T-cell (primary cell): Measurements from ENCODE around the gene TOGARAM1. TPM values are rescaled to one million over a fixed set of nuclear protein-coding genes. Genes with fewer than 3 reads are reported as not detected.

Experiments used
- ATAC-seq, 4 experiments: fragments of 200-7000 bp in 3 of 4; fragments of 150-1000 bp in 1 of 4; cut with Tn5 transposase; replicated peaks in 1 of 4; 1 replicate in 3 of 4; 2 replicates in 1 of 4; pipeline ENCODE4 v1.10.0; 2021; ENCODE audit warnings: moderate library complexity in 3 of 4, mild to moderate bottlenecking in 2 of 4, moderate number of reproducible peaks in 1 of 4
- CTCF ChIA-PET, 2 donors: fragments of 300-600 bp; sonication (Branson Sonifier 250); formaldehyde crosslinking; loops; one replicate each; lab custom pipeline; 2022; ENCODE audit warnings: antibody characterized with exemption in 2 of 2; lab: Charles Lee
- POLR2A ChIA-PET, 2 donors: fragments of 300-600 bp; sonication (Branson Sonifier 250); formaldehyde crosslinking; loops; one replicate each; lab custom pipeline; 2022; ENCODE audit warnings: antibody characterized with exemption in 2 of 2; lab: Charles Lee
- DNase-seq, 35 experiments: peaks; one replicate each; pipeline versions ENCODE4 v3.0.0 to v3.0.0-alpha.2; 2013 to 2023
- H3K27ac ChIP-seq: one replicate; pipeline ENCODE4 v1.5.1; 2013; ENCODE audit warnings: low read length
- H3K27me3 ChIP-seq, 2 experiments: replicated peaks in 1 of 2; 1 replicate in 1 of 2; 2 replicates in 1 of 2; pipeline versions ENCODE4 v1.6.1 to v1.7.0; 2013; ENCODE audit warnings: low read length in 1 of 2, mixed read lengths in 1 of 2; ENCODE audit not compliant: control insufficient read depth in 2 of 2, insufficient read depth in 2 of 2; ENCODE audit errors: extremely low read depth in 1 of 2
- H3K36me3 ChIP-seq, 2 donors: 1 replicate in 1 of 2; 2 replicates in 1 of 2; pipeline versions ENCODE4 v1.6.1 to v1.7.0; 2013; ENCODE audit warnings: low read length in 1 of 2; ENCODE audit not compliant: control insufficient read depth in 2 of 2, insufficient read depth in 1 of 2; ENCODE audit errors: extremely low read depth in 1 of 2
- H3K4me1 ChIP-seq, 2 experiments: 1 replicate in 1 of 2; 2 replicates in 1 of 2; pipeline versions ENCODE4 v1.6.1 to v1.7.0; 2013; ENCODE audit warnings: low read length in 2 of 2, mixed read lengths in 1 of 2; ENCODE audit not compliant: insufficient read depth in 2 of 2, control insufficient read depth in 1 of 2; ENCODE audit errors: extremely low read depth in 1 of 2
- H3K4me3 ChIP-seq, 2 donors: 1 replicate in 1 of 2; 2 replicates in 1 of 2; pipeline versions ENCODE4 v1.5.1 to v1.7.0; 2013; ENCODE audit warnings: mild to moderate bottlenecking in 2 of 2, low read length in 1 of 2, moderate library complexity in 1 of 2; ENCODE audit not compliant: control insufficient read depth in 1 of 2; ENCODE audit errors: extremely low read depth in 1 of 2
- H3K9me3 ChIP-seq: 2 replicates; pipeline ENCODE4 v1.7.0; 2013
- H3K27ac Mint-ChIP-seq, 2 donors: one replicate each; pipeline ENCODE4 v1.8.0; 2020 to 2021; ENCODE audit warnings: mild to moderate bottlenecking in 2 of 2, mixed read lengths in 2 of 2
- H3K27me3 Mint-ChIP-seq, 2 donors: one replicate each; pipeline ENCODE4 v1.8.0; 2021 to 2022; ENCODE audit warnings: mixed read lengths in 2 of 2
- H3K36me3 Mint-ChIP-seq: one replicate; pipeline ENCODE4 v1.8.0; 2021; ENCODE audit warnings: mixed read lengths
- H3K4me1 Mint-ChIP-seq, 3 donors: one replicate each; pipeline ENCODE4 v1.8.0; 2020 to 2022; ENCODE audit warnings: mixed read lengths in 3 of 3, mild to moderate bottlenecking in 1 of 3
- H3K4me3 Mint-ChIP-seq, 3 donors: one replicate each; pipeline ENCODE4 v1.8.0; 2020 to 2022; ENCODE audit warnings: mild to moderate bottlenecking in 3 of 3, mixed read lengths in 3 of 3, moderate library complexity in 3 of 3
- H3K9me3 Mint-ChIP-seq, 3 donors: one replicate each; pipeline ENCODE4 v1.8.0; 2020 to 2022; ENCODE audit warnings: mixed read lengths in 3 of 3
- WGBS: methylation state at CpG from one replicate; pipeline ENCODE4 v1.1.5; 2013; ENCODE audit warnings: missing lambda C conversion rate; ENCODE audit not compliant: insufficient coverage; 5-methylcytosine and 5-hydroxymethylcytosine counted together
- total RNA-seq, 35 experiments: library from RNA in 6 of 35; stranded (reverse) in 6 of 35; fragments of 120-200 nt in 1 of 35; gene quantifications; one replicate each; pipeline versions ENCODE4 v1.2.1 to v1.2.4 and lab custom pipeline; 2013 to 2026

The TOGARAM1 gene
- total RNA-seq, 5 donors from 2014 or later (not counting 1 experiment from before 2014, with no cell fraction given): 10.9 to 17.1 (median 11.1) TPM

DNA sequence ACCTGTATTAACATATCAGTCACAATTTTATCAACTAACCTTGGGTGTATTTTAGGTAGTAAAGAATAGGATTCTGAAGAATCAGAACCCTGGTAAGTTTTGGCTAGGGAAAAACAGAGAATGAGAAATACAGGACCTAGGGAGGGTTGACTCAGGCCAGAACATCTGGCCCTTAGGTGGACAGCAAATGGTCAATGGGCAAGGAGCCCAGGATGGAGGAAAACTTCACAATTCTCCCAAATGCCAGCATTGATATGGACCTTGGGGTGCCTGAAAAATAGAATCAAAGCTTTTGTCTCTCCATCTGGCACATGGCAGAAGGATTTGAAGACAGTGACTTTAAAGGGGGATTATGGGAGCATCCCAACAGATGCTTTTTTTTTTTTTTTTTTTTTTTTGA is 89.2 kb downstream of the TOGARAM1 start:
- no peaks in the 10 kb centered on the region for H3K27me3 Mint-ChIP-seq
- H3K4me1 Mint-ChIP-seq: no peaks in the 10 kb centered on the region
- Histone ChIP-seq H3K27ac (no peak overlapping the region), H3K4me1 (no peaks in the 10 kb centered on the region), H3K9me3 (no peaks in the 10 kb centered on the region), H3K27me3 (no peaks in the 10 kb centered on the region), H3K4me3 (no peak overlapping the region), H3K36me3 (peaks cover 0 to 12% of the 10 kb centered on the region in 2 donors)
- no peak overlapping the region for H3K4me3 Mint-ChIP-seq
- ChIA-PET POLR2A (no interaction called here), CTCF (no interaction called here)
- H3K36me3 Mint-ChIP-seq: peaks cover 43% of the 10 kb centered on the region
- peaks cover 0 to under 1% (median 0%) of the 10 kb centered on the region in 3 donors for H3K9me3 Mint-ChIP-seq
- DNase-seq (no peak), ATAC-seq (no peak)
- no peak overlapping the region for H3K27ac Mint-ChIP-seq

- WGBS: no CpG with 5 or more reads among the region's 4 CpGs
- peaks cover 2% of the 10 kb centered on the region for H3K9me3 ChIP-seq
- peaks cover 44% of the 10 kb centered on the region for H3K36me3 Mint-ChIP-seq
- H3K27me3 ChIP-seq: no peaks in the 10 kb centered on the region
- peaks cover 0 to 8% (median 0%) of the 10 kb centered on the region in 3 donors for H3K9me3 Mint-ChIP-seq
- H3K4me1 ChIP-seq: no peaks in the 10 kb centered on the region
- POLR2A ChIA-PET: no interaction called here
- H3K36me3 ChIP-seq: peaks cover 0 to 12% of the 10 kb centered on the region in 2 donors
- no peak overlapping the region for H3K27ac ChIP-seq
- ATAC-seq (no peak), DNase-seq (no peak)
- H3K4me1 Mint-ChIP-seq: no peaks in the 10 kb centered on the region
- H3K27ac Mint-ChIP-seq: no peak overlapping the region
- CTCF ChIA-PET: interaction anchor here in 1 of 2 donors (1.0 kb wide), 1 partner anchor 155 kb away, joined by 3 read pairs; a partner anchor contains a TSS
- H3K27me3 Mint-ChIP-seq: no peaks in the 10 kb centered on the region
- H3K4me3 Mint-ChIP-seq: no peak overlapping the region
- H3K4me3 ChIP-seq: no peak overlapping the region
Observed at GRCh38 chr14:45051896-45052295, 89.9 kb downstream of the TOGARAM1 start.

GRCh38 chr14:45057349-45057748 is 95.4 kb downstream of the TOGARAM1 start:
- peaks cover 54% of the 10 kb centered on the region for H3K36me3 Mint-ChIP-seq

DNA sequence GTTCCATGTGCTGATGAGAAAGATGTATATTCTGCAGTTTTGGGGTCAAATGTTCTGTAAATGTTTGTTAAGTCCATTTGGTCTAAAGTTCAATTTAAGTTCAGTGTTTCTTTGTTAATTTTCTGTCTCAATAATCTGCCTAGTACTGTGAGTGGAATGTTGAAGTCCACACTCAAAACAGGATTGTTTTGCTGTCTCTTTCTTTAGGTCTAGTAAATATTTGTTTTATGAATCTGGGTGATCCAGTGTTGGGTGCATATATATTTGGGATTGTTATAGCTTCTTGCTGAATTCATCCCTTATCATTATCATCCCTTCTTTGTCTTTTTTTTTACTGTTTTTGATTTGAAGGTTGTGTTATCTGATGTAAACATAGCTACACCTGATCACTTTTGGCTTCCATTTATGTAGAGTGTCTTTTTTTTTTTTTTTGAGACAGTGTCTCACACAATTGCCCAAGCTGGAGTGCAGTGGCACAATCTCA is 95.9 kb downstream of the TOGARAM1 start:
- Mint-ChIP-seq H3K36me3 (peaks cover 54% of the 10 kb centered on the region), H3K9me3 (peaks cover 0 to 8% (median 0%) of the 10 kb centered on the region in 3 donors), H3K4me1 (no peaks in the 10 kb centered on the region), H3K27ac (no peak overlapping the region), H3K27me3 (no peaks in the 10 kb centered on the region), H3K4me3 (no peak overlapping the region)
- DNase-seq (no peak), ATAC-seq (no peak)
- H3K4me1 ChIP-seq: no peaks in the 10 kb centered on the region
- no peak overlapping the region for H3K4me3 ChIP-seq
- H3K9me3 ChIP-seq: peaks cover 2% of the 10 kb centered on the region
- CTCF ChIA-PET: no interaction called here
- H3K27ac ChIP-seq: no peak overlapping the region
- POLR2A ChIA-PET: no interaction called here
- H3K36me3 ChIP-seq: peaks cover 0 to 9% of the 10 kb centered on the region in 2 donors
- H3K27me3 ChIP-seq: no peaks in the 10 kb centered on the region

More at GRCh38 chr14:45057349-45057748, 95.4 kb downstream of the TOGARAM1 start:
- CTCF ChIA-PET: no interaction called here
- ATAC-seq (no peak), DNase-seq (no peak)
- H3K27me3 ChIP-seq: no peaks in the 10 kb centered on the region
- peaks cover 0 to 8% (median 0%) of the 10 kb centered on the region in 3 donors for H3K9me3 Mint-ChIP-seq
- H3K36me3 ChIP-seq: peaks cover 0 to 12% of the 10 kb centered on the region in 2 donors
- POLR2A ChIA-PET: no interaction called here
- no CpG with 5 or more reads among the region's 2 CpGs for WGBS
- no peaks in the 10 kb centered on the region for H3K4me1 ChIP-seq
- no peak overlapping the region for H3K4me3 Mint-ChIP-seq
- H3K9me3 ChIP-seq: peaks cover 2% of the 10 kb centered on the region
- no peak overlapping the region for H3K27ac ChIP-seq
- H3K27me3 Mint-ChIP-seq: no peaks in the 10 kb centered on the region
- no peaks in the 10 kb centered on the region for H3K4me1 Mint-ChIP-seq
- no peak overlapping the region for H3K27ac Mint-ChIP-seq
- H3K4me3 ChIP-seq: no peak overlapping the region

- Mint-ChIP-seq H3K9me3 (peaks cover 0 to 8% (median 0%) of the 10 kb centered on the region in 3 donors), H3K36me3 (peaks cover 54% of the 10 kb centered on the region), H3K4me3 (no peak overlapping the region), H3K4me1 (no peaks in the 10 kb centered on the region), H3K27ac (no peak overlapping the region), H3K27me3 (no peaks in the 10 kb centered on the region)
- ATAC-seq (no peak), DNase-seq (no peak)
- Histone ChIP-seq H3K9me3 (peaks cover 2% of the 10 kb centered on the region), H3K27ac (no peak overlapping the region), H3K36me3 (no peaks in the 10 kb centered on the region), H3K4me3 (no peak overlapping the region), H3K4me1 (no peaks in the 10 kb centered on the region), H3K27me3 (no peaks in the 10 kb centered on the region)
- CTCF ChIA-PET: no interaction called here
- POLR2A ChIA-PET: no interaction called here
Observed at GRCh38 chr14:45060551-45060950, 98.6 kb downstream of the TOGARAM1 start.

DNA sequence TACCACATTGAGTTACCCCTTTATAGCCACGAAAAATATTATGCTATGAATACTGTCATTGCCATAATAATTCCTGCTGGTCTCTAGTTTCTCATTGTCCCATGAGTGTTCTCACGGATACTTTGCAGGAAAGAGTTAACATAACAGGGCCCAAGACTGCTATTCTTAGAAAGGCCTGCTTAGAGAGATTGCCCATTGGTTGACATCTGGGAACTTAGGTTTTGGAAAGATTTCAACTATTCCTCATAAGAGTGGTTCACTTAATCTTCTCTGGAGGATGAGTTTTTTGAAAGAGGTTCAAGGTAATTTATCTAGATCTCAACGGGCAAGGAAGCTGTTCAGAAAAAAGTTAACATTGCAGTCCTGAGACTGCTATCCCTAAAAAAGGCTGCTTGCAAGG is 103.5 kb downstream of the TOGARAM1 start:
- H3K36me3 Mint-ChIP-seq: peaks cover 31% of the 10 kb centered on the region
- DNase-seq (no peak), ATAC-seq (no peak)
- no peaks in the 10 kb centered on the region for H3K4me1 Mint-ChIP-seq
- no peaks in the 10 kb centered on the region for H3K27me3 Mint-ChIP-seq
- Histone ChIP-seq H3K36me3 (no peaks in the 10 kb centered on the region), H3K27me3 (no peaks in the 10 kb centered on the region), H3K4me3 (no peak overlapping the region), H3K27ac (no peak overlapping the region), H3K9me3 (no peaks in the 10 kb centered on the region), H3K4me1 (no peaks in the 10 kb centered on the region)
- ChIA-PET CTCF (no interaction called here), POLR2A (no interaction called here)
- WGBS: 100% methylated on average over 1 of the region's 3 CpGs
- no peak overlapping the region for H3K4me3 Mint-ChIP-seq
- H3K9me3 Mint-ChIP-seq: no peaks in the 10 kb centered on the region
- H3K27ac Mint-ChIP-seq: no peak overlapping the region

DNA sequence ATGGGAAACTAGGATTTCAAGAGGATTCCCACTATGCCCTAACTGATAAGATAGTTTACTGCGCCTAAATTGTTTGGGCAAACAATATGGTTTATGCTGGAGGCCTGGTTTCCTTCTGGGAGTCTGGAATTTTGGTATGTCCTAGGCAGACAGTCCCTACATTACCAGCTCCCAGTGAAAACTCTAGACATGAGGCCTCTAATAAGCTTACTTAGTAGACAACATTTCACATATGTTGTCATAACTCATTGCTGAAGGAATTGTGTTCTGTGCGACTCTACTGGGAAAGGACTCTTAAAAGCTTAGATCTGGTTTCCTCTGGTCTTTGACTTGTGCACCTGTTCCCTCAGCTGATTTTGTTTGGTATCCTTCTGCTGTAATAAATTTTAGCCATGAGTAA is 104.0 kb downstream of the TOGARAM1 start:
- Histone ChIP-seq H3K9me3 (no peaks in the 10 kb centered on the region), H3K36me3 (no peaks in the 10 kb centered on the region), H3K27me3 (no peaks in the 10 kb centered on the region), H3K27ac (no peak overlapping the region), H3K4me1 (no peaks in the 10 kb centered on the region), H3K4me3 (no peak overlapping the region)
- POLR2A ChIA-PET: no interaction called here
- ATAC-seq (no peak), DNase-seq (no peak)
- H3K4me1 Mint-ChIP-seq: no peaks in the 10 kb centered on the region
- peaks cover 29% of the 10 kb centered on the region for H3K36me3 Mint-ChIP-seq
- CTCF ChIA-PET: no interaction called here
- no peaks in the 10 kb centered on the region for H3K27me3 Mint-ChIP-seq
- WGBS: 100% methylated on average over 1 of the region's 2 CpGs
- H3K4me3 Mint-ChIP-seq: no peak overlapping the region
- no peaks in the 10 kb centered on the region for H3K9me3 Mint-ChIP-seq
- no peak overlapping the region for H3K27ac Mint-ChIP-seq
